Measurements from ENCODE around the gene ULBP2. TPM values are rescaled to one million over a fixed set of nuclear protein-coding genes. Genes with fewer than 3 reads are reported as not detected.
"Not testable (repeated sequence)": the region's sequence is repeated elsewhere in the genome, so short reads cannot be mapped to it uniquely, and the experiment has no call there.

ULBP2 gene
- total RNA-seq, 1 donor from 2014 or later, result not detected

DNA sequence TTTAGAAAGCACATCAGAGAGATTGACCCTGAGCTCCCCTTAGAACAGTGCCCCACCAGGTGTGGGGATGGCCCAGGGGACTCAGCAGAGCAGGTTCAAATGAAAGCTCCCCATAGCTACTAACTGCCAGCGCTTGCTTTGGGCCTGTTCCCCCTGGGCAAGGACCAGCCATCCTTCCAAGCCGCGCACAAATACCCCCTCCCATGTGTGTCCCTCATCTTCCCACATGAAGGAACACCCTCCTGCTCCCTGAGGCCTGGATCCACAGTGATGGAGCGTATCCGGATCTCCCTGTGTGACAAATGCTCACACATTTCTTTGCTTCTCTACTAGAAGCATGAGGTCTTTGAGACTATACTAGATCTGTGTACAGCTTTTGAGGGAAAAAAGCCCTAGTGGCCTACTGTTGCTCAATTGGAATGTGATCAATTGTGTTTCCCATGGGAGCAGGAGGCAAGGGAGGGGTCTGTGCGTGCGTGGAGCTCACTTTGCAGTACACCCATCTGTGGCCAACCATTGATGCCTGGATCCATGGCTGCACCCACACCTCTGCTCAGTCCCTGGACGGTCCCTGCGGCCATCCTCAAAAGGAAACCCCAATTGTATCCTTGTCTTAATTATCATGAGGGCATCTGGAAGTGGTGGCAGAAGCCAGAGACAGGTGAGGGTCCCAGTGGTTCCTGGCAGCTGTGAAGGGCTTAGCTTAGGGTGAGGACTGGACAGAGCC, 17.4 kb upstream of the ULBP2 start:
- Histone ChIP-seq H3K27me3 (no peaks in the 10 kb centered on the region), H3K4me3 (no peak overlapping the region), H3K36me3 (no peaks in the 10 kb centered on the region), H3K4me1 (peaks cover 7 to 13% of the 10 kb centered on the region in 2 donors), H3K9me3 (no peaks in the 10 kb centered on the region), H3K27ac (no peak overlapping the region)
- TF ChIP-seq, protein P1, sequence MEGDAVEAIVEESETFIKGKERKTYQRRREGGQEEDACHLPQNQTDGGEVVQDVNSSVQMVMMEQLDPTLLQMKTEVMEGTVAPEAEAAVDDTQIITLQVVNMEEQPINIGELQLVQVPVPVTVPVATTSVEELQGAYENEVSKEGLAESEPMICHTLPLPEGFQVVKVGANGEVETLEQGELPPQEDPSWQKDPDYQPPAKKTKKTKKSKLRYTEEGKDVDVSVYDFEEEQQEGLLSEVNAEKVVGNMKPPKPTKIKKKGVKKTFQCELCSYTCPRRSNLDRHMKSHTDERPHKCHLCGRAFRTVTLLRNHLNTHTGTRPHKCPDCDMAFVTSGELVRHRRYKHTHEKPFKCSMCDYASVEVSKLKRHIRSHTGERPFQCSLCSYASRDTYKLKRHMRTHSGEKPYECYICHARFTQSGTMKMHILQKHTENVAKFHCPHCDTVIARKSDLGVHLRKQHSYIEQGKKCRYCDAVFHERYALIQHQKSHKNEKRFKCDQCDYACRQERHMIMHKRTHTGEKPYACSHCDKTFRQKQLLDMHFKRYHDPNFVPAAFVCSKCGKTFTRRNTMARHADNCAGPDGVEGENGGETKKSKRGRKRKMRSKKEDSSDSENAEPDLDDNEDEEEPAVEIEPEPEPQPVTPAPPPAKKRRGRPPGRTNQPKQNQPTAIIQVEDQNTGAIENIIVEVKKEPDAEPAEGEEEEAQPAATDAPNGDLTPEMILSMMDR (IDR thresholded peaks at IDR 0.05), result no peak
- DNase-seq (ENCODE audit: low spot score in 2 of 2), result no peak
- intact Hi-C loops (cut with DNase I), result loop anchor here (10.0 kb wide), 1 partner anchor 180 kb away; the partner anchor contains the start of genes NUP43 and PCMT1

DNA sequence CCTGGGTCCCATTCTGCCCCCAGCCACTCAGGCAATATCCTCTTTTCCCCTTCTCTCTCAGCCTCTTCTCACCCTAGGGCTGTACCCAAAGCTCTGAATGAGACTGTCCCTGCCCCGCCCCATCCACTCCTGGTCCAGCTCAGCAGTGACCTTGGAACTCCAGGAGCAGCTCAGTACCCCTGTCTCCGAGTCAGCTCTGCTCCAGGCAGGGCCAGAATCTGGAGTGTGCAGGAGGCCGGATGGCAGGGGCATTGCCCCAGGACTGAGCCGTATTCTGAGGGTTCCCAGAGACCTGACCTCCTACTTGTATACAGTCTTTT, 16.9 kb upstream of the ULBP2 start:
- DNase-seq (ENCODE audit: low spot score in 2 of 2), result no peak
- TF ChIP-seq, protein P1 (IDR thresholded peaks at IDR 0.05), result no peak
- Histone ChIP-seq H3K27ac (no peak overlapping the region), H3K4me3 (peak overlapping the region in 1 of 2 donors; percentile 68), H3K4me1 (peaks cover 7 to 13% of the 10 kb centered on the region in 2 donors), H3K36me3 (no peaks in the 10 kb centered on the region), H3K27me3 (no peaks in the 10 kb centered on the region), H3K9me3 (no peaks in the 10 kb centered on the region)
- intact Hi-C loops (cut with DNase I), result loop anchor here (10.0 kb wide), 1 partner anchor 180 kb away; the partner anchor contains the start of genes NUP43 and PCMT1

- TF ChIP-seq, protein P1 (IDR thresholded peaks at IDR 0.05), result no peak
- peaks cover 7 to 13% of the 10 kb centered on the region in 2 donors for H3K4me1 ChIP-seq
- H3K9me3 ChIP-seq, result no peaks in the 10 kb centered on the region
- intact Hi-C loops (cut with DNase I), result loop anchor here (10.0 kb wide), 1 partner anchor 181 kb away; the partner anchor contains the start of genes NUP43 and PCMT1
- H3K27me3 ChIP-seq, result no peaks in the 10 kb centered on the region
- peak overlapping the region in 1 of 2 donors; percentile 38 for H3K27ac ChIP-seq
- no peak for DNase-seq (ENCODE audit: low spot score in 2 of 2)
- H3K36me3 ChIP-seq, result no peaks in the 10 kb centered on the region
- peak overlapping the region; percentile 62 to 68 for H3K4me3 ChIP-seq
Measured at GRCh38 chr6:149925253-149925973, 16.4 kb upstream of the ULBP2 start.

DNA sequence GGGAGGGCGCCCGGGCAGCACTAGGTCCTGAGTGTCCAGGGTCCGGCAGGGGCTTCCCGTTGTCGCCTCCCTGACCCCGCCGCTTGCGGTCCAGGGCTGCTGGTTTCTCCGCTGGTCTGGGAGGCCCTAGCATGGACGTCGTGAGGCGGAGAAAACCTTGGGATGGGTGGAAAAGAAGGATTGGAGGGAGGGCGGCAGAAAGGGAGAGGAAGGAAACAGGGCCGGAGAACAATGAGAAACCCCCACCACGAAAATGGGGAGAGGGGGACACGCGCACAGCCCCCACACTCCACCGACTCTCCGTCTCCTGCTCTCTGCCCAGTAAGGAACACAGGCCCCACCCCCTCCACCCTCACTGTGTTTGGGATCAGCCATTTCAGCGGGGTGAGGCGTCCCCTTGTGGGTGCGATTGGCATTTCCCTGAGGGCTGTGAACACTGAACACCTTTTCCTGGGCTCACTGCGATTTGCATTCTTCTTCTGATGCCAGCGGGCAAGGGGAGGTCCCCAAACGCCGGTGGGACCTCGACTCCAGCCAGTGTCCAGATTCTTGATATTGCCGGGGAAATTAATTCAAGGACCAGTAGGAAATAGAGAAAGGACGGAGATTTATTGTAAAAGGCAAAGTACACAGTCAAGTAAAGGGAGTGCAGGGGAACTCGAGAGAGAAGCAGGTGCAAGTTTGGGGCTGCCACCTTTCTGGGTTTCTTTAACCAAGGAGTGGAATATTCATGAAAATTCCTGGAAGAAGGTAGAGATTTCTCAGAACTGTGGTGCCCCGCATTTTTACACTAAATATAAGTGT, 15.6 kb upstream of the ULBP2 start:
- DNase-seq (ENCODE audit: low spot score in 2 of 2), result peak; percentile 72 to 95
- Histone ChIP-seq H3K27ac (peak overlapping the region in 1 of 2 donors; percentile 38), H3K9me3 (no peaks in the 10 kb centered on the region), H3K4me1 (peaks cover 7 to 13% of the 10 kb centered on the region in 2 donors), H3K27me3 (no peaks in the 10 kb centered on the region), H3K4me3 (peak overlapping the region; percentile 62 to 68), H3K36me3 (no peaks in the 10 kb centered on the region)
- TF ChIP-seq, protein P1 (IDR thresholded peaks at IDR 0.05), result peak; percentile 92 to 96 (median 93)
- intact Hi-C loops (cut with DNase I), result loop anchor here (1.0 to 10.0 kb wide), 4 partner anchors 29 to 181 kb away; partner anchors contain the start of genes NUP43 and PCMT1

DNA sequence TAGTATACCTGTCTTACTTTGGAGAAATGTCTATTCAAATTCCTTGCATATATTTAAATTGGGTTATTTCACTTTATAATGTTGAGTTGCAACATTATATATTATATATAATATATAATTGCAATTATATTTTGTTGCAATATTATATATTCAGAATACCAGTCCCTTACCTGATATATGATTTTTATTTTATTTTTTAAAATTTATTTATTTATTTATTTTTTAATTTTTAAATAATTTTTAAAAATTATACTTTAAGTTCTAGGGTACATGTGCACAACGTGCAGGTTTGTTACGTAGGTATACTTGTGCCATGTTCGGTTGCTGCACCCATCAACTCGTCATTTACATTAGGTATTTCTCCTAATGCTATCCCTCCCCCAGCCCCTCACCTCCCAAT, 14.8 kb upstream of the ULBP2 start:
- H3K36me3 ChIP-seq; DNase-seq (ENCODE audit: low spot score in 2 of 2); H3K27me3 ChIP-seq; H3K4me3 ChIP-seq; H3K27ac ChIP-seq; H3K9me3 ChIP-seq: not testable (repeated sequence)
- H3K4me1 ChIP-seq, result peaks cover 7 to 13% of the 10 kb centered on the region in 2 donors
- intact Hi-C loops (cut with DNase I), result loop anchor here (10.0 kb wide), 1 partner anchor 182 kb away; the partner anchor contains the start of genes NUP43 and PCMT1

Measured in ascending aorta (tissue), 2 donors.